GM11168 (cell line): ENCODE data around the gene PGS1.

ENCODE experiments used
- in situ Hi-C: fragments of 300-500 bp; cut with MboI; formaldehyde crosslinking; loops from one replicate; pipeline ENCODE4 v1.12.0; 2022; ENCODE audit warnings: low sequenced_read_pairs; ENCODE audit not compliant: unreplicated experiment

PGS1 gene

DNA sequence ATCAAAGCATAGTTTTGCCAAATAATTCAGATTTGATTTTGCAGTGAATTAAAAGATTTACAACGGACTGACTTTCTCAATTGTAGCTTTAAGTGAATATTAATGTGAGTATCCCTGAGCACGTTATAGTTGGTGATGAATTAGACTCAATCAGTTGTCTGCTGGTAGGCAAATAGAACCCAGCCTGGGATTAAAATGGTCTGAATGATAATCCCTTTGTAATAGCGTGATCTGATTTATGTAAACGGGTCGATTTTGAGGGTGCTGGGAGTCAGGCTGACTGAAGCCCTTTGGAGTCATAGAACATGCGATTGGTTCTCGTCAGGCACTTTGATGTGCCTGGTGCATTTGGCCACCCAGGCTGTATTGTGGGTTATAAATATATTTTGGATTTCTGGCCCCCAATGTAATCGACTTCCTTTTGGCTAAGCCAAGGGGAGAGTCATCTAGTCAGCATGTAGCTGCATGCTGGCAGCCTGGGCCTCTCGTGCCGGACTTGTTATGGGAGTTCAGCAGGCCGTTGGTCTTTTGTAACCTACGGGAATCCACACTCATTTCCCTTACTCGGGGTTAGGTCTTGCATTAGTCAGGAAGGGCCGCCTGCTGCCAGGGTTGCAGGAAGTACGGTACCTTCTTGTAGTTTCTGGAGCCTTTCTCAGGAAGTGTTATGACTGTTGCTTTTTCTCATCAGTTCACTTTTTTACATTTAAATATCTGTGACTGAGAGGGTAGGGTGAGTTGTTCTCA is 5.4 kb downstream of the PGS1 start:
- in situ Hi-C loops = no loop called here

DNA sequence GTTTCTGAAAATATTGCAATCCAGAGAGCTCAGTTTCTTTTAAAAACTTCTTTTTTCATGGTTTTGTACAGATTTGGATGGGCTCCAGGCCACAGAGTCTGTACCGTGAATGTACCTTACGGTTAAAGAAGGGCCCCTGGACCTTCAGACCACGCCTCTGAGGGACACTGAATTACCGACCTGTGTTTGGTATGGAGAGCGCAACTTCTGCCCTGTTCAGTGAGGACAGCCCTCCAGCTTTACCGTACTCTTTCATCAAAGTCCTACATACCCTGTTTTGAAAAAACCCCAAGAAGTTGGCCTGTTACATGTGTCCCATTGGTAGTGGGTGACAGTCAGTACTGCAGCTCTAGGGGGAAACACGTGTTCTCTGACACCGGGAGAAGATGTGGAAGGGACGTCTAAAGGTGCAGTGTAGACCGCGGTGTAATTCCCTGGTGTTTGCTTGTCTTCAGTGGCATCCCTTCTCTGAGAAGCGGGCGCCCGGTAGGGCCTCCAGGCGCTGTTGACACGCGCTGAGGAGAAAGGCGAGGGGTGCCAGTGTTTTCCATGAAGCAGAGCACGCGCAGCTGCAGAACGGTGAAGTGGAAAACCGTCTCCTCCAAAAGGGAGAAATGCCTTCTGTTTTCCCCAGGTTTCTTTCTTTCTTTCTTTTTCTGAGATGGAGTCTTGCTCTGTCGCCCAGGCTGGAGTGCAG is 6.2 kb downstream of the PGS1 start:
- in situ Hi-C loops = no loop called here

DNA sequence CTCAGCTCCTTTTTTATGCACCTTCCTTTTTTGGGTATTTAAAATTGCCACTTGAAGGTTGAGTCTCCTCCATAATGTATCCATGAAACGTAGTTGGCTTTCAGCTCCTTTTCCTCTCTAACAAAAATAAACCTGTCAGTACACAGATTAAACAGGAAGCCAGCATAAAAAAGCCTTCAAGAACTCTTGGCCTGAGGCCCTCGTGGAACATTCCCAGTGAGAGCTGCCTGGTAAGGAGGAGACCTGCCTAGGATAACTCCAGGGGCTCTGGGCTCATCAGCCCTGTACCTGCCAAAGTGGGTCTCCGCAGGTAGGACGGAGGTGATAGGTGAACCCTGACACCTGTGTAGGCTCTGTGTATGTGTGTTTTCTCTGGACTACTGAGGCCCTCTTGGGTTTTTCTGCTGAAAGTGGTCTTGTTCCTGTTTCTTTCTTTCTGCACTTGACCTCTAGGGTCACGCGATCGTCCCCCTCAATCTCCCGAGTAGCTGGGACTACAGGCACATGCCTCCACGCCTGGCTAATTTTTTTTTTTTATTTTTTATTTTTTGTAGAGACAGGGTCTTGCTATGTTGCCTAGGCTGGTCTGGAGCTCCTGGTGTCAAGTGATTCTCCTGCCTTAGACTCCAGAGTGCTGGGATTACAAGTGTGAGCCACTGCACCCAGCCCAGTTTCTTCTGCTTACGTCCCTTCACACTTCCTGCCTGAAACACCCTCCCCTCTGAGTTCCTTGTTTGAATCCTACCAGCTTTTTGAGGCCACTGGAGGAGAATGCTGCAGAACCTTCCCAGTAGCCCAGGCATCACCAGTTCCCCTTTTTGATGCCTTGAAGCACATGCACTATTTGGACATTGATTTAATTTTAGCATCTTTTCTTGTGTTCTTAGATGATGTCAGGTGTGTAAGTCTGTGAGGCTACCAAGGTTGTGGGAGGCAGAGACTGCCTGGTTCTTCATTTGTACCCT is 9.8 kb downstream of the PGS1 start:
- in situ Hi-C loops = no loop called here

DNA sequence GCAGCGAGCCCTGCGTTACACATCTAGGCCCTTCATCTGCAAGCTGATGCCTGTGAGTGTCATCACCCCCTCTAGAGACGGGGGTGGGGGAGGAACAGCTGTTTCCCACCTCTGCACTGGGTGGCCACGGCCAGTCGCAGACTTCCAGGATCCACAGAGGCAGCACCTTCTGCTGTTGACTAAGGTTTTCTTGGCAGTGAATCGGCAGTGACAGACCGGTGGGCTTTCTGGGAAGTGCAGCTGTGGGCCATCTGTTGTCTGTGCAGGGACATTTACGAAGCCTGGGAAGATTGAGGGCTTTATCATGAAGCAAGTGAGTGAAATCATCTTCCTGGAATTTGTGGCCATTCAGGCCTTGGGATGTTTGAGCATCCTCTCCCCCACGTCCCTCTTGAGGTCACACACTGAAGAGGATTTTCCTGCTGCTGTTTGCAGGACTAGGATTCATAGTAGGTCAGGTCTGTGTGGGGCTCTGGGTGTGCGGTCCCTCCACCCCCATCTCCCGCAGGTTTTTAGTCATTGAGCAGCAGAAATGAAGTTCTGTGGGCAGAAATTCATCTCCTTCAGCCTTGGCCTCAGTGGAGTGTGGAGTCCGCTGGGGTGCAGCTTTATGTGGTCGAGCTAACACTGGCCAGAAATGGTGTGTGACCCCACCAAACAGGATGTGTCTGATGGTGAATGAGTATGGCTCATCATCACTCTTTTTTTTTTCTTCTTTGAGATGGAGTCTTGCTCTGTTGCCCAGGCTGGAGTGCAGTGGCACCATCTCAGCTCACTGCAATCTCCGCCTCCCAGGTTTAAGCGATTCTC is 12.0 kb downstream of the PGS1 start:
- in situ Hi-C loops = no loop called here

DNA sequence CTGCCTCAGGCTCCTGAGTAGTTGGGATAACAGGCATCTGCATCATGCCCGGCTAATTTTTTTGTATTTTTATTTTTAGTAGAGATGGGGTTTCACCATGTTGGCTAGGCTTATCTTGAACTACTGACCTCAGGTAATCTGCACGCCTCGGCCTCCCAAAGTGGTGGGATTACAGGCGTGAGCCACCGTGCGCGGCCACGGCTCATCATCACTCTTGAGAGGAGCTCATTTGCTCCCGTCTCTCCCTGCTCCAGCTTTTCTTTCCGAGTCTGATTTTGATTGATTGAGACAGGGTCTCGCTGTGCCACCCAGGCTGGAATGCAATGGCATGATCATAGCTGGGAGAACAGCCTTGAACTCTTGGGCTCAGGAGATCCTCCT is 12.6 kb downstream of the PGS1 start:
- in situ Hi-C loops = no loop called here

DNA sequence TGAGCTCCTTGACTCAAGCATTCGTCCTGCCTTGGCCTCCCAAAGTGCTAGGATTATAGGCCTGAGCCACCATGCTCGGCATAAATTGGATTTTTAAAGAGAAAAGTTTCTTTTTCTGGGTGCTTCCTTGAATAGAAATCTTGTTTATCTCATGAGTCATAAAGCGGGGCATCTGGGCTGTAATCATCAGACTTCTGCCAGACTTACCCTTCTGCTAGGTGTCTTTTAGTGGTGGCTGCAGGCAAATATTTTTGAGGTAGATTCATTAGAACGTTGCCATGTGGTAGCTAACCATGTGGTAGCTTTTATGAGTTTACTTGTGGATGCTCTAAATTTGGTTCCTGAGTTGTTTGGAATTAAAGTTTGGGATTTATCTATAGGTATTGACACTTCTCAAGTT is 13.4 kb downstream of the PGS1 start:
- in situ Hi-C loops = no loop called here

DNA sequence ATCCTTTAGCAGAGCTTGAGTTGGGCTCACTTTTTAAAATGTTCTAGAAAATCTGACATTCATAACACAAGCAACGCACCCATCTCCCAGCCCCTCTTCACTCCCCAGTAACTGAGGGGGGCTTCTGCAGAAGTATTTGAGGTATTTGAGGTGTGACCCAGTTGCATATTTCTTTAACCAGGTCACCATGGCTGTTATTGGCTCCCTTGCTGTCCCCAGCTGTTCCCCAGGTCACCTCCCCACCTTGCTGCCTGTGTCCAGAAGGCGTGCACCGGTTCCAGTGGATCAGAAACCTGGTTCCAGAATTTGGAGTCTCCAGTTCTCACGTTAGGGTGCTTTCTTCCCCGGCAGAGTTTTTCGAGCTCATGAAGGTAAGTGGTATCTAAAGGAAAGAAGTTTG is 13.8 kb downstream of the PGS1 start:
- in situ Hi-C loops = no loop called here

DNA sequence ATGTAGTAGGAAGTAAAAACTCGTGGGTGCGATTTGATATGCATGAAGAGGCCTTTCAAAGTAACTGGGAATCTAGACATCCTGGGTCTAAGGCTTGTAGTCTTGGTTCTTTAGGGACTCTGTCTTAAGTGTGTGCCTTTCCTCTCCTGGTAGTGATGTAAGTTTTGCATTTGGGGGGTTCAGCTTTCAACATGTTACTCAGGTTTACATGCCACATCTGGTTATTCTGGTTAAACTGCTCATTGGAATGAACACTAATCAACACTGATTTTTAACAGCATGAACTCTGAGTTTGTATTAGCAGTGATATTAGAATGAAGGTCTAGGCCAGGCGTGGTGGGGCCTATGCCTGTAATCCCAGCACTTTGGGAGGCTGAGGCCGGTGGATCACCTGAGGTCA is 15.1 kb downstream of the PGS1 start:
- in situ Hi-C loops = no loop called here

DNA sequence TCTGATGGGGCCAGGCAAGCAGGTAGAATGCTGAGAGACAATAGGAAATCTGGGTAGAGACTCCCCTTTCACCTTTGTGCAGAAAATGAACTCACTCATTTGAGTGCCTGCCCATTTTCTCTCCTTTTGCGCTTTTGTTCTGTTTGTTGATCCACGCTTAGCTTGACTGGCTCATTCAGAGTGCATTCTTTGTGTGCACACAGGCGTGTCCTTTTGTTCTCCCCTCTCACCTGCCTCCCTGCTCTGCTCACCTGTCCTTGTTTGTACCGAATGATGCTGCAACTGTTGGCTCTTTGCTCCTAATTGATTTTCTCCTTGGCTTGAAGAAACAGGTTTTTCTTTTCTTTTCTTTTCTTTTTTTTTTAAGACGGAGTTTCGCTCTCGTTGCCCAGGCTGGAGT is 15.8 kb downstream of the PGS1 start:
- in situ Hi-C loops = no loop called here

DNA sequence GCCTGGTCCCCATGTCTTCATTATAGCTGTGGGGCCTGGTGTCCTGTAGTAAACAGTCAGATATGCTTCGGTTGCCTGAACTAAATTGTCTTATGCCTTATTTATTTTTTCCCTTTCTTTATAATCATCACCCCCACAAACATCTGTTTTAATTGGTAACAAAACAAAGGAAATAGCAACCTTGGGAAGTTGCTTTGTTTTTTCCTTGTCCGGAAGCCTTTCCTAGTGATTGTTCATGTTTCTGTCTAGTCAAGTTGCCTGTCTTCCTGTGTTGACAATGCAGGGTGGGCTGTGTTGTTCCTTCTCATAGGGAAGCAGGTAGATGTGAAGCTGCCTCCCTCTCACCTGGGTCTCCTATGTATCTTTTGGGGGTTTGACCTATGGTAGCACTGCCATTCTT is 16.7 kb downstream of the PGS1 start:
- in situ Hi-C loops = no loop called here

DNA sequence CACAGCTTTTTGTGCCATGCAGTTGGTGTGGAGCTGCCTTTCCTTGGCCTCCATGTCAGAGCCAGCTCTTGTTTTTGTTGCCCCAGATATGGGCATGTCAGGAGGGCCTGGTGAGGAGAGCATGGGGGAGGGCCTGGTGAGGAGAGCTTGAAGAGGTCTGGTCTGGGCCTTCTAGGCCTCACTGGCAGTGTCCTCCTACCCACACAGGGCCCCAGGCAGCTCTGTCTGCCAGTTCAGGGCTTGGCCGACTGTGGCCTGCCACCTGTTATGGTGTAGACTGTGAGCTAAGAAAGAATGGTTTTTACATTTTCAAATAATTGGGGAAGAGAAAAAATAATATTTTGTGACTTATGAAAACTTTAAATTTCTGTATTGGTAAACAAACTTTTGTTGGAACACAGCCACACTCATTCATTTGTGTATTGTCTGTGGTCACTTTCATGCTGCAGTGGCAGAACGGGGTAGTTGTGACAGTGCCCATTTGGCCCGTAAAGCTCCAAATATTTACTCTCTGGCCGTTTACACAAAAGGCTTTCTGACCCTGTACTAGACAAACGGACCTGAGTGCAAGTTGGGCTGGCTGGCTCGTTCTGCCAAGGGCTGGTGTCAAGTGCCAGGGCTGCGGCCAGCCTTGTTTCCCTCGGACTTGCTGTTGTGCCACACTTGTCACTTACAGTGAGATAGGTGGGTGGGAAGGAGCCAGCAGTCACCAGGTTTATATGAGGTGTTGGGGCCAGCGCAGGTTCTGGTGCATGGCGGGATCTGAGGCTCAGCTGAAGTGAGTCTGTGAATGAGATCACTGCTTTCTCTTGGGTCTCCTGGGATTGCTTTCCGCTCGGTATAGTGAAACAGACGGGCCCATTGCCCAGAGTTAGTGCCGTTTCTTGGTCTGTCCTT is 18.2 kb downstream of the PGS1 start:
- in situ Hi-C loops = no loop called here

DNA sequence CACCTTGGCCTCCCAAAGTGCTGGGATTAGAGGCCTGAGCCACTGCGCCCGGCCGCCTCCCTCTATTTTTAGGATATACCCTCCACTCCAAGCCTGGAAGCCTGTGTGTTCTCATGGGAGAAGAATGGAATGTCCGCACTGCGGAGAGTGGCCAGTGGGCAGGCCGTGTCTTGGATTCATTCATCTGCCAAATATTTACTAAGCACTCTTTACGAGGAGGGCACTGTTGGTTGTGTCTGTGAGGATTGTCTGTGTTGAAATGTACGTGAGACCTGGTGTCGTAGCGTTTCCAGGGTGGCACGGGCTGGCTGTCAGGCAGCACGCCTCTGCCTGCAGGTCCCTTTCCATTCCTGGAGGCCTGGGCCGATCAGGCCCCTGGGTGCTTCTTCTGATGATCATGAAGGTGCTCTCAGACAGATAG is 19.2 kb downstream of the PGS1 start:
- in situ Hi-C loops = no loop called here

DNA sequence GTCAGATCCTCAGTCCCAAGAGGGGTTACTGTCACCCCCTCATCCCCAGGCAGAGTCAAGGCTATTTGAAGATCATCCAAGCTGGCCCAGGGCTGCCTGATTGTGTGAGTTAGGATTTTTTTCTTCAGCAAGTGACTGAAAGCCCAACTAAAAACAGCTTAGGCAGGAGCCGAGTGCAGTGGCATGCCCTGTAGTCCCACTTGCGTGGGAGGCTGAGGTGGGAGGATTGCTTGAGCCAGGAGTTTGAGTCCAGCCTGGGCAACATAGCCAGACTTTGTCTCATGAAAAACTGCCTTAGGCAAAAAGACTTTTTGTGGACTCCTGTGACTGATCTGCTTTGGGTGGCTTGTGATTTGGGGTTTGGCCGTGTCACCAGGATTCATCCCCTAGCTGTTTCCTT is 19.9 kb downstream of the PGS1 start:
- in situ Hi-C loops = no loop called here

DNA sequence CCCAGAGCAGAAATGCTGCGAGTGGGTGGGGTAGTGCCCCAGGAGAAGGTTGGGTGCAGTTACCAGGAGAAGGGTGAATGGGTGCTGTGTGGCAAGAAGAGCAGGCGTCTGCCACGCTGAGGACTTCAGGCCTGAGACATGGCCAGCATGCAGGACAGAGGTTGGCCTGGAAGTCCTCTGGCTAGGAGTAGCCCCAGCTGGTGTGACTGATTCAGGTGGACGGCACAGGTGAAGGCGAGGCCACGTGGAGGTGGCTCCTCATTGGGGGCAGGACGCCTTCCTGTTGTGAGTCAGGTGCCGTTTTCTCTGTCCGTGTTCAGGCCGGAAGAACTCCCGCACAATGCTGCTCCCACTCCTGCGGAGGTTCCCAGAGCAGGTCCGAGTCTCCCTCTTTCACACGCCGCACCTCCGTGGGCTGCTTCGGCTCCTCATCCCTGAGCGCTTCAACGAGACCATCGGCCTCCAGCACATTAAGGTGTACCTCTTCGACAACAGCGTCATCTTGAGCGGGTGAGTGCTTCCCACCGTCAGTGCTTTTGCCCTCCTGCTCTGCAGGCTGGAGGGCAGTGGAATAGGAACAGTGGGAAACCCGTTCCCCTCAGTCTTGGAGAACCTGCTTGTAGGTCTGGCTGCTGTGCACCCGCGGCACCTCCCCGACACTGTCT is 20.7 kb downstream of the PGS1 start:
- in situ Hi-C loops = no loop called here

DNA sequence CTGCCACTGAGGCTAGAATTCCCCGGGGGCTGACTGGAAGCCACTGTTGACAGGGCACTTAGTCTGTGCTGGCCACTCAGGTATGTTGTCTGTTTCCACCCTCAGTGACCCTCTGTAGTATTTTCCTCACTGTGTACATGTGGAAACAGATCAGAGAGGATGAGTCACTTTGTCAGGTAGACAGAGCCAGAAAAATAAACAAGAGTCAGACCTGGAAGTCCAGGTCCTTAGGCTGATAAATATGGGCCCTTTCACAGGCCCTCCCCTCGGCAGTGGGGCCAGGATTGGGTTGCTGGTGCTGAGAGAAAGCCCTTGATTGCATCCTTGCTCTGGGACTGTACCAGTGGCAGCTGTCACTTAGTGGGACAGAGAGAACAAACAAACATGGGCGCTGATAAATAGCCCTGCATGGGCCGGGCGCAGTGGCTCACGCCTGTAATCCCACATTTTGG is 21.3 kb downstream of the PGS1 start:
- in situ Hi-C loops = no loop called here

DNA sequence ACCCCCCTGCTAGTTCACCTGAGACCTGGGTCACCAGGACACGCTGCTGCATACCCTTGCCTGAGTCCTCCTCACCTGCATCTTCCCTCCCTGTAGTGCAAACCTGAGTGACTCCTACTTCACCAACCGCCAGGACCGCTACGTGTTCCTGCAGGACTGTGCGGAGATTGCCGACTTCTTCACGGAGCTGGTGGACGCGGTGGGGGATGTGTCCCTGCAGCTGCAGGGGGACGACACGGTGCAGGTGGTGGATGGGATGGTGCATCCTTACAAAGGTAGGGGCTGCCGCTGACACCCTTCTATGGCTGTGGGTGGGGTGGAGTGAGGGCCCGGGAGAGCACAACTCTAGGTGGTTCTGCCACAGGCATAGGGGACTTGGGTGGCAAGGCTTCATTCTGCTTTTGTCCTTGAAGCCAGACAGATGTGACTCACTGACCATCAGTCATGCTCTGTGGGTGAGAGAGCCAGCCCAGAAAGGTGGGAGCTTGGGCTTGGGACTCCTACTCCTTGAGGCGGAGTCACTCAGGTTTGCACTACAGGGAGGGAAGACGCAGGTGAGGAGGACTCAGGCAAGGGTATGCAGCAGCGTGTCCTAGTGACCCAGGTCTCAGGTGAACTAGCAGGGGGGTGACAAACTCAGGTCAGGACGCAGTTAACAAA is 22.3 kb downstream of the PGS1 start:
- in situ Hi-C loops = no loop called here

DNA sequence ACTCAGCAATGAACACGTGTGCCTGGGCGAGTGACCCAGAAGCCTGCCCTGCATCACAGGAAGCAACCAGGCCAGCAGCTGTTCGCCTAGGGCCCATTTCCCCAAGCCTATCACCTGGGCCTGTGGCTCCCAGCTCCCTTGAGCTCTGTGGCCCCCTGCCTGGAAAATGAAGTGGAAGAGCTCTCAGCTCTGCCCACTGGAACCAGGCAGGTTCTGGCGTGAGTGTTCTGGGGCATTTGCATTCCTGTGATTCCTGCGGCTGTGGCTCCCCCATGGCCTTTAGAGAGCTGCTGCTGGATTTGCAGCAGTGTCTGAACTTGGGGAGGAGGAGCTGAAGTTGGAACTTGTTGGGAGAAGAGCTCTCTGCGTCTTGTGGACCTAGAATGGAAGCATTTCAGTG is 22.8 kb downstream of the PGS1 start:
- in situ Hi-C loops = no loop called here

DNA sequence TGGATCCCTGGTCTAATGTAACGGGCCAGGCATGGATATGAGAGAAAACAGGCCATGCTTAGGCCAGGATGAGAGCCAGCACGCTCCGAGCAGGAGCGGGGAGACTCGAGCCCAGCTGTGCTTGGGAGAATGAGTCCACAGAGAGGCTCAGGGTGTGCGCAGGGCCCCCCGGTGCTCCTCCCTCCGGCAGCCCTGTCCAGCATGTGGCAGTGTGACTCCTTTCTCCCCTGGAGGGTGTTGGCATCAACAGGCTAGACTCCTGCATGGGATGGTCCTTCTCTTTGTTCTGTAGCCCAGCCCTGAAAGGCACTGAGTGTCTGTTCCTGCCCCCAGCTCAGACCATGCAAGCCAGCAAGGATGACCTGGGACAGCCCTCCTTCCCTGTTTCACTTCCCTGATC is 23.4 kb downstream of the PGS1 start:
- in situ Hi-C loops = no loop called here
